ENCODE results near the gene MYOZ2.

GRCh38 chr4:119165767-119166166 is 30.1 kb downstream of the MYOZ2 start:
- no peak for TF ChIP-seq POLR2A (IDR thresholded peaks at IDR 0.05; ENCODE audit: low read depth)
- no peak for TF ChIP-seq POLR2AphosphoS5 (IDR thresholded peaks at IDR 0.05)
- TF ChIP-seq, protein P1, sequence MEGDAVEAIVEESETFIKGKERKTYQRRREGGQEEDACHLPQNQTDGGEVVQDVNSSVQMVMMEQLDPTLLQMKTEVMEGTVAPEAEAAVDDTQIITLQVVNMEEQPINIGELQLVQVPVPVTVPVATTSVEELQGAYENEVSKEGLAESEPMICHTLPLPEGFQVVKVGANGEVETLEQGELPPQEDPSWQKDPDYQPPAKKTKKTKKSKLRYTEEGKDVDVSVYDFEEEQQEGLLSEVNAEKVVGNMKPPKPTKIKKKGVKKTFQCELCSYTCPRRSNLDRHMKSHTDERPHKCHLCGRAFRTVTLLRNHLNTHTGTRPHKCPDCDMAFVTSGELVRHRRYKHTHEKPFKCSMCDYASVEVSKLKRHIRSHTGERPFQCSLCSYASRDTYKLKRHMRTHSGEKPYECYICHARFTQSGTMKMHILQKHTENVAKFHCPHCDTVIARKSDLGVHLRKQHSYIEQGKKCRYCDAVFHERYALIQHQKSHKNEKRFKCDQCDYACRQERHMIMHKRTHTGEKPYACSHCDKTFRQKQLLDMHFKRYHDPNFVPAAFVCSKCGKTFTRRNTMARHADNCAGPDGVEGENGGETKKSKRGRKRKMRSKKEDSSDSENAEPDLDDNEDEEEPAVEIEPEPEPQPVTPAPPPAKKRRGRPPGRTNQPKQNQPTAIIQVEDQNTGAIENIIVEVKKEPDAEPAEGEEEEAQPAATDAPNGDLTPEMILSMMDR (IDR thresholded peaks at IDR 0.05) = no peak
- no peak for TF ChIP-seq EP300 (IDR thresholded peaks at IDR 0.05)

All from esophagus muscularis mucosa (tissue), 4 donors.